Stimulated activated memory B cell treated with anti-CD40 and anti-IgM and Interleukin-4, amounts not matched to agents 10 μg/mL and 1 μg/mL and 100 μg/mL, for 72 hours (primary cell): ENCODE data around the gene KHDRBS2.

ENCODE experiments used
- ATAC-seq: fragments of 150-1000 bp; cut with Tn5 transposase; 2 replicates; pipeline ENCODE4 v1.10.0; 2021
- H3K27ac Mint-ChIP-seq: one replicate; pipeline ENCODE4 v1.8.0; 2022; ENCODE audit warnings: mild to moderate bottlenecking, mixed read lengths
- H3K27me3 Mint-ChIP-seq: one replicate; pipeline ENCODE4 v1.8.0; 2022; ENCODE audit warnings: mixed read lengths
- H3K36me3 Mint-ChIP-seq: one replicate; pipeline ENCODE4 v1.8.0; 2022; ENCODE audit warnings: mixed read lengths
- H3K4me1 Mint-ChIP-seq: one replicate; pipeline ENCODE4 v1.8.0; 2022; ENCODE audit warnings: mixed read lengths
- H3K4me3 Mint-ChIP-seq: one replicate; pipeline ENCODE4 v1.8.0; 2022; ENCODE audit warnings: mild to moderate bottlenecking, moderate library complexity, mixed read lengths
- H3K9me3 Mint-ChIP-seq: one replicate; pipeline ENCODE4 v1.8.0; 2022; ENCODE audit warnings: mixed read lengths

The KHDRBS2 gene

DNA sequence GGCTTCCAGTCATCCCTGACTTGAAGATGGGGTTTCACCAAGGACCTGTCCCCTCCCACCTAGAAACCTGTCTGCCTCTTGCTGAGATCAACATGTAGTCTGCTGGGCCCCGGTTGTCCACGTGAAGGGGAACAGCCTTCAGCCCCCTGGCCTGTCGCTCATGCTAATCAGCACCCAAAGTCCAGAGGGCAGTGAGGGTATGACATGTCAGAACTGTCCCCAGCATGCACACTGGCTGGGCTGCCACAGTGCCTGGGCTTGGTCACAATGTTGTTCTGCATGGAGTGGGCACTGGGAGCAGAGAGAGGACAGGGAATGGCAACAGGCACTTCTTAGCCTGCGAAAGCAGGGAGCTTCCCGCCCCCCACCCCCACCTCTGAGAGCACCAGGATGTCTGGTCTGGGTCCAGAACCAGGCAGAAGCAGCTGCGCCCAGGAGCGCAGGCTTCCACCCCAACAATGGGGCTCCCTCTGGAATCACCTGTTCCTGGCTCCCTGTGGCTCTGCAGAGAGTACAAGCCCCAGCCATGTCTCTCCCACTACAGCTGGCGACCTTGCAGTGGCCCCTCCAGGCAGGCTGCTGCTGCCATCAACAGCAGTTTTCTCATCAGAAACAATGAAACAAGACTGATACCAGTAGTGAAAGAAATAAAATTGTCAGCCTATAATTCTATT is 182.7 kb downstream of the KHDRBS2 start:
- Mint-ChIP-seq H3K27me3 (no peaks in the 10 kb centered on the region), H3K9me3 (peaks cover 8% of the 10 kb centered on the region), H3K4me3 (no peak overlapping the region), H3K27ac (no peak overlapping the region), H3K4me1 (no peaks in the 10 kb centered on the region), H3K36me3 (peaks cover 13% of the 10 kb centered on the region)
- no peak for ATAC-seq

- H3K36me3 Mint-ChIP-seq, result peaks cover 13% of the 10 kb centered on the region
- no peak for ATAC-seq
- H3K27me3 Mint-ChIP-seq, result no peaks in the 10 kb centered on the region
- peaks cover 13% of the 10 kb centered on the region for H3K9me3 Mint-ChIP-seq
- no peak overlapping the region for H3K27ac Mint-ChIP-seq
- H3K4me3 Mint-ChIP-seq, result no peak overlapping the region
- H3K4me1 Mint-ChIP-seq, result no peaks in the 10 kb centered on the region
Observed at GRCh38 chr6:62102387-62102786, 183.6 kb downstream of the KHDRBS2 start.

DNA sequence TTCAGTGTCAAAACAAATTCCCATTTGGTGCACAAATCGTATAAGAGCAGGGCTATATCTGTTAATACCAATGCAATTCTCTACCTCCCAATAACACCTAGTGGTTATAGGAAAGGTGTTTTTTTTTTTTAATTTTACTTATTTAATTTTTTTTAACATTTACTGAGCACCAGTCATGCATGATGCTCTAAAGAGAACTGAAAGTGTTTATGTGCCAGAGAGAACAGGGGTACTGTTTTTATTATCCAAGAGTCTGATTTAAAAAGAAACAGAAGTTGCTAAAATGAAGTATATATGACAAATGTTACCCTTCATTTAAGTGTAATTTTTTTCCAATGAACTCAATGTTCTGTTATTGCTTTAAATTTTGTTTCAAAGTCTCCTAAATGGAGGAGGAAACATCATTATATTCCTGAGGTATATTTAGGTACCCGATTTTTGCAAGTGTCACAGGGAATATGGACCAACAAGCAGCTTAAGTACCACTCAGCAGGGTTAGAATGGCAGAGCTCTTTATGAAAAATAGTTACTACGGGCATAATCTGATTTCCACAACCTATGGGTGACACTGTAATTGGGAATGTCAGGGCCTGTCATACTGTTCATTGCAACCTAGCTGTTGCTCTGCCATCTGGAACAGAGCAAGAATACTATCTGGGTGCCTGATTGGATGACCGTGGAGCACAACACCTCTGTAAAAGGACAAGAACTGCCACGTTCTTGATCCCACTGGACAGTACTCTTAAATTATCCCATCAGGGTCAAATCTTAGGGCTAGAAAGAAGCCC is 195.4 kb downstream of the KHDRBS2 start:
- Mint-ChIP-seq H3K27me3 (no peaks in the 10 kb centered on the region), H3K4me1 (peaks cover 34% of the 10 kb centered on the region), H3K36me3 (no peaks in the 10 kb centered on the region), H3K27ac (no peak overlapping the region), H3K9me3 (no peaks in the 10 kb centered on the region), H3K4me3 (no peak overlapping the region)
- ATAC-seq, result peak; percentile 80

GRCh38 chr6:62089781-62090180 is 196.2 kb downstream of the KHDRBS2 start:
- Mint-ChIP-seq H3K27me3 (no peaks in the 10 kb centered on the region), H3K4me1 (peaks cover 34% of the 10 kb centered on the region), H3K9me3 (no peaks in the 10 kb centered on the region), H3K27ac (no peak overlapping the region), H3K4me3 (no peak overlapping the region), H3K36me3 (no peaks in the 10 kb centered on the region)
- ATAC-seq, result no peak

- Mint-ChIP-seq H3K27ac (peak overlapping the region; percentile 0), H3K9me3 (no peaks in the 10 kb centered on the region), H3K4me1 (peaks cover 15% of the 10 kb centered on the region), H3K27me3 (no peaks in the 10 kb centered on the region), H3K4me3 (no peak overlapping the region), H3K36me3 (peaks cover 10% of the 10 kb centered on the region)
- ATAC-seq, result no peak
Observed at GRCh38 chr6:62086047-62086446, 200.0 kb downstream of the KHDRBS2 start.

DNA sequence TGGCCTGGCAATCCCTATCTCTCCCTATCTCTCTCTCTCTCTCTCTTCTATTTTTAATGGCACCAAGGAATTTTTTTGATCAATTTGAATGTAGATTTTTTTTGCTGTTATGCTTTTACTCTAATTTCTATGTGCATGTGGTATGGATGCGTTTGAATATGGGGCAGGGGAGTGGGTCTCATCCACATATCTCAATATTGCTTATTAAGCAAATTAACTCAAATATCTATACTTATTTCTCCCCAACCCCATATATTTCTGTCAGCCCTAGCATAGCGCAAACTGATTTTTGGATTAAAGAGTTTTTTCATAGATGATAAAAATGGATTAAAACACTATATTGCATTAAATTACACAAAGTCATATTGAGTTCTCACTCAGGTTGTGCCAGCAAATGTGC is 210.2 kb downstream of the KHDRBS2 start:
- no peak overlapping the region for H3K4me3 Mint-ChIP-seq

GRCh38 chr6:62059901-62060300 is 226.1 kb downstream of the KHDRBS2 start:
- peaks cover 6% of the 10 kb centered on the region for H3K36me3 Mint-ChIP-seq
- peaks cover 11% of the 10 kb centered on the region for H3K4me1 Mint-ChIP-seq
- H3K27me3 Mint-ChIP-seq, result no peaks in the 10 kb centered on the region
- H3K27ac Mint-ChIP-seq, result peak overlapping the region; percentile 10
- no peak overlapping the region for H3K4me3 Mint-ChIP-seq
- H3K9me3 Mint-ChIP-seq, result peaks cover 2% of the 10 kb centered on the region
- no peak for ATAC-seq

More for the DNA sequence above, 210.2 kb downstream of the KHDRBS2 start:
- no peak for ATAC-seq
- no peak overlapping the region for H3K27ac Mint-ChIP-seq
- H3K36me3 Mint-ChIP-seq, result peaks cover 21% of the 10 kb centered on the region
- no peaks in the 10 kb centered on the region for H3K27me3 Mint-ChIP-seq
- peaks cover 10% of the 10 kb centered on the region for H3K9me3 Mint-ChIP-seq
- peaks cover 7% of the 10 kb centered on the region for H3K4me1 Mint-ChIP-seq

DNA sequence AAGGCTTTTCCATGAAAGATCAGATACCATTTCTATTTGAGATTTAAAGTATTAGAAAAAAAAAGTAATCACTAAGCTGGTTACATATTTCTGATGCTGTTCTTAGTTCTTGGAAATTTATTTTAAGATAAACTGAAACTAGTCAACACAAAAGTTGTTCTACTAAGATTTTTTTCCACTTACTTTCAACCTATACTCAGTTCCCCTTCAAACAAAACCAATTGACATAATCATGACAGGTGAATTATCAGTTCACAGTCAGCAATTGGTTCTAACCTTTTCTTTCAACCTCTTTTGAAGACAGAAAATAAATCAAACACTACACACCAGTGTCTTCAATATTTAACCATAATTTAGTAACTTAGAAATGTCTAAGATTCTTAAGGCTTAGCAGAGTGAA is 228.7 kb downstream of the KHDRBS2 start:
- H3K27ac Mint-ChIP-seq, result peak overlapping the region; percentile 60
- peaks cover 7% of the 10 kb centered on the region for H3K36me3 Mint-ChIP-seq
- no peaks in the 10 kb centered on the region for H3K27me3 Mint-ChIP-seq
- no peak overlapping the region for H3K4me3 Mint-ChIP-seq
- H3K9me3 Mint-ChIP-seq, result peaks cover 2% of the 10 kb centered on the region
- peaks cover 11% of the 10 kb centered on the region for H3K4me1 Mint-ChIP-seq
- peak; percentile 53 for ATAC-seq

DNA sequence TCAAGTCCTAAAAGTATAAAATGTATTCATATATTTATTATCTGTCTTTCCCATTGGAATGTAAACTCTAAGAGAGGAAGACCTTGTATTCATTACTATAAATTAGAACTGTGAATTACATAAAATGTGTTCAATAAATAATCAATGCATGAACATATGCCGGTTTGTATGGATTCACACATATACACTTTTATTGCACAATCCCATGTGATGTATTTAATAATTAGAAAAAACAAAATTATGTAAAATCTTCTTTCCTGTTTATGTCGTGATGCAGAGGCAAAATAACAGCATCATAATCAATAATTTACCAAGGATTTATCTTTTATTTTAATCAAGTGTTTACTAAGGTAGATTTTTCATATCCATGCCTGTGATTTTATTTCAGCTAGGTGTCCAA is 240.5 kb downstream of the KHDRBS2 start:
- H3K36me3 Mint-ChIP-seq, result peaks cover 36% of the 10 kb centered on the region
- no peak overlapping the region for H3K27ac Mint-ChIP-seq
- no peaks in the 10 kb centered on the region for H3K27me3 Mint-ChIP-seq
- H3K4me3 Mint-ChIP-seq, result no peak overlapping the region
- H3K4me1 Mint-ChIP-seq, result peaks cover 6% of the 10 kb centered on the region
- no peak for ATAC-seq
- peaks cover 2% of the 10 kb centered on the region for H3K9me3 Mint-ChIP-seq

- Mint-ChIP-seq H3K9me3 (no peaks in the 10 kb centered on the region), H3K4me1 (peaks cover 15% of the 10 kb centered on the region), H3K4me3 (no peak overlapping the region), H3K36me3 (peaks cover 21% of the 10 kb centered on the region), H3K27me3 (no peaks in the 10 kb centered on the region), H3K27ac (no peak overlapping the region)
- ATAC-seq, result no peak
Observed at GRCh38 chr6:62043084-62043483, 242.9 kb downstream of the KHDRBS2 start.

DNA sequence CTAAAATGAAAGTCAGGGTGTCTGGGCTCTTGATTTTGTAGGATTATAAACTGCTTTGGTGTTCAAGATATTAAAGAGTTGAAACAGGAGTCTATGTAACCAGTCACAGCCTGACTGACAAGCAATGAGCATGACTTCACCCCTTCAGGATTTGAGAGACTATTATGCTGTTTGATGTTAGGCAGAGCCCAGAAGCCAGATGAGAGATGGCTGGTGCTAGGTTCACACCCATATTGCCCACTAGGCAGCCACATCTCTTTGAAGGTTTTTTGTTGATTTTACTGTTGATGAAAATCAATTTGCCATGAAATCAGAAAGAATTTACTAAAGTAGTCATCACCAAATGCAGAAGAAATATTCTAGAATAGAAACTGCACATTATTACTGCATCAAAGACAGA is 243.6 kb downstream of the KHDRBS2 start:
- Mint-ChIP-seq H3K4me3 (no peak overlapping the region), H3K4me1 (peaks cover 15% of the 10 kb centered on the region), H3K27ac (no peak overlapping the region), H3K36me3 (peaks cover 15% of the 10 kb centered on the region), H3K27me3 (no peaks in the 10 kb centered on the region), H3K9me3 (no peaks in the 10 kb centered on the region)
- no peak for ATAC-seq

- Mint-ChIP-seq H3K9me3 (peaks cover 3% of the 10 kb centered on the region), H3K4me1 (peaks cover 15% of the 10 kb centered on the region), H3K27ac (no peak overlapping the region), H3K4me3 (no peak overlapping the region), H3K27me3 (no peaks in the 10 kb centered on the region), H3K36me3 (peaks cover 16% of the 10 kb centered on the region)
- ATAC-seq, result no peak
Observed at GRCh38 chr6:62039605-62040004, 246.4 kb downstream of the KHDRBS2 start.

GRCh38 chr6:62037445-62037844 is 248.6 kb downstream of the KHDRBS2 start:
- peaks cover 9% of the 10 kb centered on the region for H3K4me1 Mint-ChIP-seq

GRCh38 chr6:62035952-62036351 is 250.1 kb downstream of the KHDRBS2 start:
- Mint-ChIP-seq H3K4me1 (peaks cover 9% of the 10 kb centered on the region), H3K27ac (no peak overlapping the region), H3K36me3 (peaks cover 28% of the 10 kb centered on the region), H3K9me3 (peaks cover 9% of the 10 kb centered on the region), H3K4me3 (no peak overlapping the region), H3K27me3 (no peaks in the 10 kb centered on the region)
- no peak for ATAC-seq

More at GRCh38 chr6:62037445-62037844, 248.6 kb downstream of the KHDRBS2 start:
- H3K9me3 Mint-ChIP-seq, result peaks cover 9% of the 10 kb centered on the region
- no peak overlapping the region for H3K4me3 Mint-ChIP-seq
- H3K36me3 Mint-ChIP-seq, result peaks cover 27% of the 10 kb centered on the region
- no peak for ATAC-seq
- no peak overlapping the region for H3K27ac Mint-ChIP-seq
- no peaks in the 10 kb centered on the region for H3K27me3 Mint-ChIP-seq

GRCh38 chr6:62013719-62014118 is 272.3 kb downstream of the KHDRBS2 start:
- Mint-ChIP-seq H3K27ac (no peak overlapping the region), H3K4me1 (no peaks in the 10 kb centered on the region), H3K27me3 (no peaks in the 10 kb centered on the region), H3K4me3 (no peak overlapping the region), H3K9me3 (peaks cover 13% of the 10 kb centered on the region), H3K36me3 (peaks cover 23% of the 10 kb centered on the region)
- no peak for ATAC-seq

GRCh38 chr6:62009445-62009844 is 276.6 kb downstream of the KHDRBS2 start:
- H3K9me3 Mint-ChIP-seq, result peaks cover 14% of the 10 kb centered on the region

More at GRCh38 chr6:62009445-62009844, 276.6 kb downstream of the KHDRBS2 start:
- no peaks in the 10 kb centered on the region for H3K4me1 Mint-ChIP-seq
- no peaks in the 10 kb centered on the region for H3K27me3 Mint-ChIP-seq
- H3K36me3 Mint-ChIP-seq, result peaks cover 21% of the 10 kb centered on the region
- H3K4me3 Mint-ChIP-seq, result no peak overlapping the region
- no peak overlapping the region for H3K27ac Mint-ChIP-seq
- no peak for ATAC-seq
